ENCODE results near the gene TBC1D17. TPM values are rescaled to one million over a fixed set of nuclear protein-coding genes. Genes with fewer than 3 reads are reported as not detected.

Gene TBC1D17
- total and polyA plus RNA-seq, 10 of the 15 experiments (the other 5 are each of a cell fraction or from before 2014, with no cell fraction given) = 0.42 to 20.4 (median 11.2) TPM

DNA sequence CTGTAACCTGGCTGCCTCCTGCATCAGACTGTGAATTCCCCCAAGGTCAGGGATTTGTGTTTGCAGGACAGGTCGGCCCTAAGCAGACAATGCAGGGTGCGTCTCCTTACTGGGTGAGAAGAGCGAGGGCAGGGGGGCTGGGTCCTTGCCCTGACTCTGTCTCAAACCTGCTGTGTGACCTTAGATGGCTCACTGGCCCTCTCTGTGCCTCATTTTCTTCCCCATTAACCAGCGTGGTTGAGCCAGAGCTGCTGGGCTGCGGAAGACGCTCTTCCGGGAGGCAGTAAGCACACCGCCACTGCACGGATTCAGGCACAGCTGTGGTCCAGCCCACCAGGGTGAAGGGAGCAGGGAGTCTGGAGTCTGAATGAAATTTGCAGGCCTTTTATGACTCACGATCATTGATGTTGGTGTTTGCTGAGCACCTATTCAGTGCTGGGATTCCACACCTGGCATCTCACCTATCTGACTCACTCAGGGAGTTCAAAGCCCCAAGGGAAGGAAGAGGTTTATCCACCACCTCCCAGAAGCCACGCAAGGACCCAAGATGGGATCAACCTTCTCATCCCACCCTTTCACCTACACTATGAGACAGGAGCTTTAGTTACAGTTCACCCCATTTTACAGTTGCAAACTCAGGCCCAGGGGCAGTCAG, 2.9 kb upstream of the TBC1D17 start (continued):
- TF ChIP-seq EGR1 (IDR thresholded peaks at IDR 0.05; ENCODE audit: borderline replicate concordance in 1 of 2, low read depth in 2 of 2, low read length in 2 of 2) = no peak
- TF ChIP-seq CHD2 (IDR thresholded peaks at IDR 0.05; ENCODE audit: borderline replicate concordance, low read depth, low read length) = no peak
- TF ChIP-seq SRF (IDR thresholded peaks at IDR 0.05; ENCODE audit: low read depth in 2 of 2, low read length in 2 of 2) = no peak
- TF ChIP-seq SMAD5 (IDR thresholded peaks at IDR 0.05; ENCODE audit: low read depth) = no peak
- no peak for TF ChIP-seq NFYA (IDR thresholded peaks at IDR 0.05; ENCODE audit: borderline replicate concordance, low read depth, low read length)

DNA sequence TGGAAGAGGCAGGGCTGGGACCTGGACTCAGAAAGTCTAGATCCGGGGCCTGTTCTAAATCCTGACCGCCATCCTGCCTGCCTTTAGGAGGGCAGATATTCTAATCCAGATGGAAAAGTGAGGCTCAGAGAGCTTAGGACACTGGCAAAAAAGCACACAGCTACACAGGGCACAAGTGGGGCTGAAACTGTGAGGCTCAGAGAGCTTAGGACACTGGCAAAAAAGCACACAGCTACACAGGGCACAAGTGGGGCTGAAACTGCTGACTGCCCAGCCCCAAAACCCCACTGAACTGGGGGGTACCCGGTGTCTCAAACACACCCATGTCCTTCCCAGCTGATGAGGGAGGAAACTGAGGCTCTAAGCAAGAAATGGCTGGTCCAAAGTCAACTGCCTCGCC, 2.3 kb upstream of the TBC1D17 start:
- Histone ChIP-seq H2AFZ (ENCODE audit: control insufficient read depth, low read depth, low read length) (no peak overlapping the region), H3K4me2 (ENCODE audit: control insufficient read depth, insufficient read depth) (peak overlapping the region; percentile 87), H3K79me2 (ENCODE audit: control insufficient read depth, insufficient read depth, low read length) (peaks cover 26% of the 10 kb centered on the region), H3K4me3 (peak overlapping the region; percentile 90), H3K9me3 (replicated peaks; ENCODE audit: control insufficient read depth, insufficient read depth, low read length) (no peaks in the 10 kb centered on the region), H3K4me1 (ENCODE audit: control insufficient read depth, insufficient read depth, low read length) (peaks cover 28% of the 10 kb centered on the region), H3K9ac (ENCODE audit: control insufficient read depth, insufficient read depth, low read length) (peak overlapping the region; percentile 84), H3K27me3 (replicated peaks in 1 of 2; ENCODE audit: control insufficient read depth in 2 of 2, insufficient read depth in 2 of 2, low read length in 1 of 2) (no peaks in the 10 kb centered on the region), H3K36me3 (ENCODE audit: control insufficient read depth in 2 of 2, insufficient read depth in 2 of 2, low read length in 1 of 2) (no peaks in the 10 kb centered on the region; a peak in 2 of 4 replicates), H4K20me1 (ENCODE audit: control insufficient read depth, insufficient read depth) (no peaks in the 10 kb centered on the region), H3K27ac (ENCODE audit: control insufficient read depth, insufficient read depth) (peak overlapping the region; percentile 95)
- in situ Hi-C loops (cut with MboI) = loop anchor here (25.0 kb wide), 1 partner anchor 1238 kb away; the partner anchor contains the start of genes CA11 and DBP
- FAIRE-seq (no peak), ATAC-seq (no peak), DNase-seq (ENCODE audit: low read depth, low spot score) (no peak)
- RAD21 ChIA-PET (ENCODE audit: unreplicated experiment) = interaction anchor here (1.0 to 1.1 kb wide), 2 partner anchors 15 to 55 kb away, joined by 3 read pairs; no protein-coding TSS in a partner anchor
- intact Hi-C loops (cut with micrococcal nuclease; ENCODE audit: unreplicated experiment) = loop anchor here (5.0 kb wide), 1 partner anchor 52 kb away; the partner anchor contains the start of genes ATF5 and NUP62
- WGBS (ENCODE audit: insufficient coverage, insufficient replicate concordance, low lambda C conversion rate, missing lambda C conversion rate) = 66% methylated on average over 4 of the region's 4 CpGs
- no TSS peak for BruUV-seq (replicated peaks)
- TF ChIP-seq, protein P1, sequence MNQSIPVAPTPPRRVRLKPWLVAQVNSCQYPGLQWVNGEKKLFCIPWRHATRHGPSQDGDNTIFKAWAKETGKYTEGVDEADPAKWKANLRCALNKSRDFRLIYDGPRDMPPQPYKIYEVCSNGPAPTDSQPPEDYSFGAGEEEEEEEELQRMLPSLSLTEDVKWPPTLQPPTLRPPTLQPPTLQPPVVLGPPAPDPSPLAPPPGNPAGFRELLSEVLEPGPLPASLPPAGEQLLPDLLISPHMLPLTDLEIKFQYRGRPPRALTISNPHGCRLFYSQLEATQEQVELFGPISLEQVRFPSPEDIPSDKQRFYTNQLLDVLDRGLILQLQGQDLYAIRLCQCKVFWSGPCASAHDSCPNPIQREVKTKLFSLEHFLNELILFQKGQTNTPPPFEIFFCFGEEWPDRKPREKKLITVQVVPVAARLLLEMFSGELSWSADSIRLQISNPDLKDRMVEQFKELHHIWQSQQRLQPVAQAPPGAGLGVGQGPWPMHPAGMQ (IDR thresholded peaks at IDR 0.05; ENCODE audit: borderline replicate concordance) = no peak
- TF ChIP-seq POLR2A (IDR thresholded peaks at IDR 0.05; ENCODE audit: low read depth, low read length) (no peak), CHD4 (IDR thresholded peaks at IDR 0.05) (no peak), CBX3 (IDR thresholded peaks at IDR 0.05; ENCODE audit: borderline replicate concordance, low read depth) (no peak), BCL11A (IDR thresholded peaks at IDR 0.05; ENCODE audit: low read depth, low read length) (no peak), NRF1 (conservative IDR thresholded peaks at IDR 0.05; ENCODE audit: low read depth, low read length) (no peak), PAX8 (IDR thresholded peaks at IDR 0.05) (no peak), PML (IDR thresholded peaks at IDR 0.05; ENCODE audit: low read length) (no peak), YBX1 (IDR thresholded peaks at IDR 0.05) (no peak), ZZZ3 (IDR thresholded peaks at IDR 0.05; ENCODE audit: control insufficient read depth, insufficient read length, low read depth) (no peak)
- TF ChIP-seq, protein P2, sequence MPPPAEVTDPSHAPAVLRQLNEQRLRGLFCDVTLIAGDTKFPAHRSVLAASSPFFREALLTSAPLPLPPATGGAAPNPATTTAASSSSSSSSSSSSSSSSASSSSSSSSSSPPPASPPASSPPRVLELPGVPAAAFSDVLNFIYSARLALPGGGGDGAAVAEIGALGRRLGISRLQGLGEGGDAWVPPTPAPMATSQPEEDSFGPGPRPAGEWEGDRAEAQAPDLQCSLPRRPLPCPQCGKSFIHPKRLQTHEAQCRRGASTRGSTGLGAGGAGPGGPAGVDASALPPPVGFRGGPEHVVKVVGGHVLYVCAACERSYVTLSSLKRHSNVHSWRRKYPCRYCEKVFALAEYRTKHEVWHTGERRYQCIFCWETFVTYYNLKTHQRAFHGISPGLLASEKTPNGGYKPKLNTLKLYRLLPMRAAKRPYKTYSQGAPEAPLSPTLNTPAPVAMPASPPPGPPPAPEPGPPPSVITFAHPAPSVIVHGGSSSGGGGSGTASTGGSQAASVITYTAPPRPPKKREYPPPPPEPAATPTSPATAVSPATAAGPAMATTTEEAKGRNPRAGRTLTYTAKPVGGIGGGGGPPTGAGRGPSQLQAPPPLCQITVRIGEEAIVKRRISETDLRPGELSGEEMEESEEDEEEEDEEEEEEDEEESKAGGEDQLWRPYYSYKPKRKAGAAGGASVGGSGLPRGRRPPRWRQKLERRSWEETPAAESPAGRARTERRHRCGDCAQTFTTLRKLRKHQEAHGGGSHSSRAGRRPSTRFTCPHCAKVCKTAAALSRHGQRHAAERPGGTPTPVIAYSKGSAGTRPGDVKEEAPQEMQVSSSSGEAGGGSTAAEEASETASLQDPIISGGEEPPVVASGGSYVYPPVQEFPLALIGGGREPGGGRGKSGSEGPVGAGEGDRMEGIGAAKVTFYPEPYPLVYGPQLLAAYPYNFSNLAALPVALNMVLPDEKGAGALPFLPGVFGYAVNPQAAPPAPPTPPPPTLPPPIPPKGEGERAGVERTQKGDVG (CRISPR knock-in tag; IDR thresholded peaks at IDR 0.05) = no peak
- POLR2A ChIA-PET = interaction anchor here (0.5 to 3.0 kb wide), 7 partner anchors 8 to 669 kb away, joined by 3 to 23 read pairs (median 4); partner anchors contain the start of genes AP2A1, ATF5, FUZ and NUP62
- CTCF ChIA-PET = interaction anchor here (0.7 kb wide), 1 partner anchor 36 kb away, joined by 4 read pairs; no protein-coding TSS in a partner anchor
- SMC1A ChIA-PET (ENCODE audit: uncharacterized antibody, unreplicated experiment) = no interaction called here
